ENCODE measurements around the gene AXDND1. TPM values are rescaled to one million over a fixed set of nuclear protein-coding genes. Genes with fewer than 3 reads are reported as not detected.
"Not testable (repeated sequence)": the region's sequence is repeated elsewhere in the genome, so short reads cannot be mapped to it uniquely, and the experiment has no call there.

Gene AXDND1
- total RNA-seq, 2 experiments from 2014 or later = 0.21 TPM; not detected in 1

- ChIA-PET CTCF (no interaction called here), POLR2A (no interaction called here)
Measured at GRCh38 chr1:179448437-179449149, 82.8 kb downstream of the AXDND1 start.

GRCh38 chr1:179459606-179460206 lies 93.9 kb downstream of the AXDND1 start:
- CTCF ChIA-PET, POLR2A ChIA-PET: not testable (repeated sequence)

GRCh38 chr1:179465661-179466060 lies 99.9 kb downstream of the AXDND1 start:
- POLR2A ChIA-PET = not testable (repeated sequence)

GRCh38 chr1:179474713-179475112 lies 108.9 kb downstream of the AXDND1 start:
- ChIA-PET POLR2A (no interaction called here), CTCF (no interaction called here)

More at GRCh38 chr1:179465661-179466060, 99.9 kb downstream of the AXDND1 start:
- CTCF ChIA-PET = not testable (repeated sequence)

- POLR2A ChIA-PET = no interaction called here
- CTCF ChIA-PET = no interaction called here
Measured at GRCh38 chr1:179476484-179476883, 110.7 kb downstream of the AXDND1 start.

- CTCF ChIA-PET = no interaction called here
Measured at GRCh38 chr1:179478370-179478769, 112.6 kb downstream of the AXDND1 start.

GRCh38 chr1:179490611-179491010 lies 124.8 kb downstream of the AXDND1 start:
- ChIA-PET POLR2A (no interaction called here), CTCF (no interaction called here)

More at GRCh38 chr1:179478370-179478769, 112.6 kb downstream of the AXDND1 start:
- POLR2A ChIA-PET = no interaction called here

- ChIA-PET CTCF (no interaction called here), POLR2A (no interaction called here)
Measured at GRCh38 chr1:179493323-179493722, 127.6 kb downstream of the AXDND1 start.

GRCh38 chr1:179506199-179506598 lies 140.4 kb downstream of the AXDND1 start:
- ChIA-PET CTCF (no interaction called here), POLR2A (no interaction called here)

GRCh38 chr1:179509384-179509783 lies 143.6 kb downstream of the AXDND1 start:
- ChIA-PET POLR2A (no interaction called here), CTCF (no interaction called here)

- CTCF ChIA-PET = no interaction called here
- POLR2A ChIA-PET = no interaction called here
Measured at GRCh38 chr1:179510038-179510437, 144.3 kb downstream of the AXDND1 start.

GRCh38 chr1:179516976-179517705 lies 151.4 kb downstream of the AXDND1 start:
- ChIA-PET POLR2A (no interaction called here), CTCF (no interaction called here)

GRCh38 chr1:179518544-179518943 lies 152.8 kb downstream of the AXDND1 start:
- CTCF ChIA-PET, POLR2A ChIA-PET: not testable (repeated sequence)

GRCh38 chr1:179529482-179530195 lies 163.9 kb downstream of the AXDND1 start:
- POLR2A ChIA-PET = no interaction called here
- CTCF ChIA-PET = no interaction called here

GRCh38 chr1:179530352-179530751 lies 164.6 kb downstream of the AXDND1 start:
- ChIA-PET CTCF (no interaction called here), POLR2A (no interaction called here)

GRCh38 chr1:179541774-179542173 lies 176.0 kb downstream of the AXDND1 start:
- ChIA-PET CTCF (no interaction called here), POLR2A (no interaction called here)

- POLR2A ChIA-PET = no interaction called here
- CTCF ChIA-PET = no interaction called here
Measured at GRCh38 chr1:179545321-179545720, 179.6 kb downstream of the AXDND1 start.

GRCh38 chr1:179547021-179547535 lies 181.3 kb downstream of the AXDND1 start:
- ChIA-PET POLR2A (no interaction called here), CTCF (interaction anchor here (1.1 kb wide), 1 partner anchor 9 kb away, joined by 5 read pairs; no protein-coding TSS in a partner anchor)

GRCh38 chr1:179548666-179549367 lies 183.0 kb downstream of the AXDND1 start:
- CTCF ChIA-PET = no interaction called here
- POLR2A ChIA-PET = no interaction called here

- POLR2A ChIA-PET = no interaction called here
- CTCF ChIA-PET = no interaction called here
Measured at GRCh38 chr1:179549368-179549700, 183.6 kb downstream of the AXDND1 start.
